Amniotic epithelial cell (primary cell): Measurements from ENCODE around the gene CLK4.

Experiments
- DNase-seq: peaks from one replicate; pipeline ENCODE4 v3.0.0-alpha.2; 2010; ENCODE audit warnings: low read depth

CLK4 gene

GRCh38 chr5:178637356-178638074 lies 10.7 kb upstream of the CLK4 start:
- DNase-seq: no peak

GRCh38 chr5:178632285-178632684 lies 5.4 kb upstream of the CLK4 start:
- no peak for DNase-seq

- no peak for DNase-seq
Measured at GRCh38 chr5:178630951-178631350, 4.1 kb upstream of the CLK4 start.

- DNase-seq: peak; percentile 53
Measured at GRCh38 chr5:178630475-178630930, 3.7 kb upstream of the CLK4 start.

GRCh38 chr5:178627259-178627598 lies 379 bp upstream of the CLK4 start:
- DNase-seq: no peak

GRCh38 chr5:178625679-178626483 lies 969 bp downstream of the CLK4 start:
- DNase-seq: peak; percentile 57

- DNase-seq: peak; percentile 9
Measured at GRCh38 chr5:178624631-178625546, 2.0 kb downstream of the CLK4 start.

GRCh38 chr5:178622679-178623247 lies 4.1 kb downstream of the CLK4 start:
- no peak for DNase-seq

GRCh38 chr5:178619390-178619789 lies 7.5 kb downstream of the CLK4 start:
- DNase-seq: no peak

- DNase-seq: no peak
Measured at GRCh38 chr5:178612299-178612698, 14.6 kb downstream of the CLK4 start.

- peak; percentile 44 for DNase-seq
Measured at GRCh38 chr5:178606269-178606668, 20.6 kb downstream of the CLK4 start.

- no peak for DNase-seq
Measured at GRCh38 chr5:178605788-178606187, 21.1 kb downstream of the CLK4 start.

- no peak for DNase-seq
Measured at GRCh38 chr5:178602752-178603151, 24.1 kb downstream of the CLK4 start.

- DNase-seq: no peak
Measured at GRCh38 chr5:178595750-178596149, 31.1 kb downstream of the CLK4 start.

GRCh38 chr5:178595150-178595549 lies 31.7 kb downstream of the CLK4 start:
- peak; percentile 15 for DNase-seq

- DNase-seq: no peak
Measured at GRCh38 chr5:178590924-178591423, 35.9 kb downstream of the CLK4 start.

- peak; percentile 30 for DNase-seq
Measured at GRCh38 chr5:178590141-178590923, 36.5 kb downstream of the CLK4 start, which contains the start of gene COL23A1. COL23A1 (minus strand) TSS chr5:178590393.

GRCh38 chr5:178589180-178590140 lies 37.4 kb downstream of the CLK4 start:
- peak; percentile 4 for DNase-seq

GRCh38 chr5:178588769-178589168 lies 38.1 kb downstream of the CLK4 start:
- no peak for DNase-seq
